Ovary (tissue), 10 donors: ENCODE data around the gene PPP1R9B. TPM values are rescaled to one million over a fixed set of nuclear protein-coding genes. Genes with fewer than 3 reads are reported as not detected.
A peak's percentile ranks its signal among the peaks of the same experiment; 100 is the strongest.

Experiments
- DNase-seq, 5 donors: peaks; one replicate each; pipeline ENCODE4 v3.0.0-alpha.2; 2019 to 2020
- H3K27ac ChIP-seq, 2 donors: fragments of 200-600 bp; one replicate each; pipeline versions ENCODE4 v1.5.1 to v1.8.0; 2019 to 2022
- H3K27me3 ChIP-seq: fragments of 200-600 bp; one replicate; pipeline ENCODE4 v1.8.0; 2022
- H3K36me3 ChIP-seq: fragments of 200-600 bp; sonication (generic); one replicate; pipeline ENCODE4 v1.5.1; 2019
- H3K4me1 ChIP-seq: one replicate; pipeline ENCODE4 v1.8.1; 2013; ENCODE audit warnings: mild to moderate bottlenecking, moderate library complexity; ENCODE audit not compliant: insufficient read depth
- H3K4me3 ChIP-seq: fragments of 200-600 bp; sonication (generic); one replicate; pipeline ENCODE4 v1.5.1; 2017
- H3K9me3 ChIP-seq, 2 donors: fragments of 200-600 bp in 1 of 2; sonication (generic) in 1 of 2; one replicate each; pipeline versions ENCODE4 v1.5.1 to v1.8.1; 2013 to 2019; ENCODE audit warnings: mild to moderate bottlenecking in 1 of 2, moderate library complexity in 1 of 2
- EP300 ChIP-seq: sonication (generic); formaldehyde crosslinking; IDR thresholded peaks from one replicate; pipeline ENCODE4 v1.6.1; 2017; ENCODE audit warnings: antibody characterized with exemption
- POLR2A ChIP-seq: fragments of 450-650 bp; IDR thresholded peaks from one replicate; pipeline ENCODE4 v1.6.1; 2017; ENCODE audit warnings: antibody characterized with exemption, mild to moderate bottlenecking, moderate library complexity
- WGBS, 3 donors: extraction: QIAGEN DNeasy Blood & Tissue Kit in 1 of 3; methylation state at CpG; one replicate each; pipeline versions ENCODE4 v1.1.5 to v1.1.7; 2013 to 2017; 5-methylcytosine and 5-hydroxymethylcytosine counted together
- intact Hi-C, 4 donors: fragments of 100-400 bp; cut with DNase I; formaldehyde crosslinking; loops; one replicate each; pipeline versions ENCODE4 v1.11.0 to v1.15.1; 2022 to 2023
- long read RNA-seq, 3 donors: library from polyadenylated mRNA in 2 of 3; unstranded in 2 of 3; transcript quantifications; one replicate each; pipeline ENCODE4 v2.0.0 and lab custom pipeline, GENCODE V29; 2021 to 2026
- polyA plus RNA-seq, 2 donors: library from polyadenylated mRNA; stranded (reverse); fragments of 200-250 nt in 1 of 2; fragments of 350-450 nt in 1 of 2; fragmentation: Illumina TruSeq in 1 of 2; extraction: RNeasy Lipid Tissue Mini Kit (QIAGEN cat#74804) in 1 of 2; gene quantifications; one replicate each; pipeline ENCODE4 v1.2.3, GENCODE V29; 2013 to 2014
- total RNA-seq, 7 donors: library from RNA; depleted of rRNA in 2 of 7; stranded (reverse); fragments of >200 nt in 2 of 7; fragmentation: NEBNext Ultra II Directional in 3 of 7; extraction: Animal tissue kit (Norgen Biotek cat#: 25700) in 3 of 7; gene quantifications; one replicate each; pipeline versions ENCODE4 v1.1.0 to v1.2.4, GENCODE V29; 2016 to 2023
- TF ChIP-seq, protein P1 (sequence below), 3 donors: fragments of 450-650 bp in 2 of 3; fragments of 200-600 bp in 1 of 3; IDR thresholded peaks; one replicate each; pipeline versions ENCODE4 v1.5.1 to v1.8.0; 2016 to 2022; ENCODE audit warnings: antibody characterized with exemption in 3 of 3, mild to moderate bottlenecking in 1 of 3
- donor health status: DM: no; HTN: no; CAD: no; lungs with moderate emphysema.
- donor health status: DM: no; HTN: no; CAD: no.
- donor health status: Bipolar disorder and iron deficiency.
- donor health status: DM: yes; HTN: yes; CAD: no.
- donor health status: DM: no; HTN: no; CAD: no.
- donor health status: DM: yes; HTN: yes; CAD: no.

PPP1R9B gene, protein sequence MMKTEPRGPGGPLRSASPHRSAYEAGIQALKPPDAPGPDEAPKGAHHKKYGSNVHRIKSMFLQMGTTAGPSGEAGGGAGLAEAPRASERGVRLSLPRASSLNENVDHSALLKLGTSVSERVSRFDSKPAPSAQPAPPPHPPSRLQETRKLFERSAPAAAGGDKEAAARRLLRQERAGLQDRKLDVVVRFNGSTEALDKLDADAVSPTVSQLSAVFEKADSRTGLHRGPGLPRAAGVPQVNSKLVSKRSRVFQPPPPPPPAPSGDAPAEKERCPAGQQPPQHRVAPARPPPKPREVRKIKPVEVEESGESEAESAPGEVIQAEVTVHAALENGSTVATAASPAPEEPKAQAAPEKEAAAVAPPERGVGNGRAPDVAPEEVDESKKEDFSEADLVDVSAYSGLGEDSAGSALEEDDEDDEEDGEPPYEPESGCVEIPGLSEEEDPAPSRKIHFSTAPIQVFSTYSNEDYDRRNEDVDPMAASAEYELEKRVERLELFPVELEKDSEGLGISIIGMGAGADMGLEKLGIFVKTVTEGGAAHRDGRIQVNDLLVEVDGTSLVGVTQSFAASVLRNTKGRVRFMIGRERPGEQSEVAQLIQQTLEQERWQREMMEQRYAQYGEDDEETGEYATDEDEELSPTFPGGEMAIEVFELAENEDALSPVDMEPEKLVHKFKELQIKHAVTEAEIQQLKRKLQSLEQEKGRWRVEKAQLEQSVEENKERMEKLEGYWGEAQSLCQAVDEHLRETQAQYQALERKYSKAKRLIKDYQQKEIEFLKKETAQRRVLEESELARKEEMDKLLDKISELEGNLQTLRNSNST
- total RNA-seq (100 to 1,000 TPM in 1 of 7 donors, 10 to 100 TPM in 6; 14.8 to 109 (median 75.4) TPM), polyA plus RNA-seq (10 to 100 TPM; 17.8 to 33.0 TPM)
- long read RNA-seq, donor 1, partial matches to known transcripts = 0 of 3 reads
- long read RNA-seq, donor 1, other reads (novel, unspliced or antisense) = 3 of 3 reads
- long read RNA-seq, donor 2, full-length matches to known transcripts = 3 of 8 reads
- long read RNA-seq, donor 2, partial matches to known transcripts = 5 of 8 reads
- long read RNA-seq, donor 2, other reads (novel, unspliced or antisense) = 0 of 8 reads
- long read RNA-seq, donor 3, full-length matches to known transcripts = 27 of 39 reads
- long read RNA-seq, donor 3, partial matches to known transcripts = 2 of 39 reads
- long read RNA-seq, donor 3, other reads (novel, unspliced or antisense) = 10 of 39 reads

GRCh38 chr17:50150354-50151040 is at the start of gene PPP1R9B:
Gene PPP1R9B, minus strand, starts transcription at chr17:50150677. Its CDS starts 164 bp downstream, at chr17:50150513.
- DNase-seq = peak in 2 of 5 donors; percentile 51 to 64
- TF ChIP-seq, protein P1, sequence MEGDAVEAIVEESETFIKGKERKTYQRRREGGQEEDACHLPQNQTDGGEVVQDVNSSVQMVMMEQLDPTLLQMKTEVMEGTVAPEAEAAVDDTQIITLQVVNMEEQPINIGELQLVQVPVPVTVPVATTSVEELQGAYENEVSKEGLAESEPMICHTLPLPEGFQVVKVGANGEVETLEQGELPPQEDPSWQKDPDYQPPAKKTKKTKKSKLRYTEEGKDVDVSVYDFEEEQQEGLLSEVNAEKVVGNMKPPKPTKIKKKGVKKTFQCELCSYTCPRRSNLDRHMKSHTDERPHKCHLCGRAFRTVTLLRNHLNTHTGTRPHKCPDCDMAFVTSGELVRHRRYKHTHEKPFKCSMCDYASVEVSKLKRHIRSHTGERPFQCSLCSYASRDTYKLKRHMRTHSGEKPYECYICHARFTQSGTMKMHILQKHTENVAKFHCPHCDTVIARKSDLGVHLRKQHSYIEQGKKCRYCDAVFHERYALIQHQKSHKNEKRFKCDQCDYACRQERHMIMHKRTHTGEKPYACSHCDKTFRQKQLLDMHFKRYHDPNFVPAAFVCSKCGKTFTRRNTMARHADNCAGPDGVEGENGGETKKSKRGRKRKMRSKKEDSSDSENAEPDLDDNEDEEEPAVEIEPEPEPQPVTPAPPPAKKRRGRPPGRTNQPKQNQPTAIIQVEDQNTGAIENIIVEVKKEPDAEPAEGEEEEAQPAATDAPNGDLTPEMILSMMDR (IDR thresholded peaks at IDR 0.05) = no peak
- TF ChIP-seq POLR2A = peak; percentile 39
- intact Hi-C loops = loop anchor here in 1 of 4 donors (5.0 kb wide), 1 partner anchor 1603 kb away; the partner anchor contains the start of gene HOXB2
- H3K27me3 ChIP-seq = no peaks in the 10 kb centered on the region
- no peaks in the 10 kb centered on the region for H3K9me3 ChIP-seq
- H3K4me1 ChIP-seq = peaks cover 35% of the 10 kb centered on the region
- 0 to 1% (median 0%) methylated on average over 36 to 68 of the region's 69 CpGs for WGBS, 3 donors
- peak within 1 kb of the TSS; percentile 77 to 81 for H3K27ac ChIP-seq
- H3K4me3 ChIP-seq = peak within 1 kb of the TSS; percentile 82
- H3K36me3 ChIP-seq = no peaks in the 10 kb centered on the region

- Histone ChIP-seq H3K4me3 (peak overlapping the region; percentile 70), H3K9me3 (no peaks in the 10 kb centered on the region), H3K4me1 (peaks cover 15% of the 10 kb centered on the region), H3K36me3 (no peaks in the 10 kb centered on the region), H3K27ac (peak overlapping the region; percentile 82 to 95), H3K27me3 (no peaks in the 10 kb centered on the region)
- WGBS, 3 donors = 0 to 2% (median 1%) methylated on average over 29 to 36 of the region's 36 CpGs
- intact Hi-C loops = loop anchor here (1.0 to 2.0 kb wide), 4 partner anchors 15 to 73 kb away; no protein-coding TSS in a partner anchor
- TF ChIP-seq POLR2A (no peak), EP300 (peak; percentile 8)
- TF ChIP-seq, protein P1 (IDR thresholded peaks at IDR 0.05) = no peak
- DNase-seq = peak; percentile 97 to 98 (median 98)
Measured at GRCh38 chr17:50199803-50200456, 49.5 kb upstream of the PPP1R9B start.

DNA sequence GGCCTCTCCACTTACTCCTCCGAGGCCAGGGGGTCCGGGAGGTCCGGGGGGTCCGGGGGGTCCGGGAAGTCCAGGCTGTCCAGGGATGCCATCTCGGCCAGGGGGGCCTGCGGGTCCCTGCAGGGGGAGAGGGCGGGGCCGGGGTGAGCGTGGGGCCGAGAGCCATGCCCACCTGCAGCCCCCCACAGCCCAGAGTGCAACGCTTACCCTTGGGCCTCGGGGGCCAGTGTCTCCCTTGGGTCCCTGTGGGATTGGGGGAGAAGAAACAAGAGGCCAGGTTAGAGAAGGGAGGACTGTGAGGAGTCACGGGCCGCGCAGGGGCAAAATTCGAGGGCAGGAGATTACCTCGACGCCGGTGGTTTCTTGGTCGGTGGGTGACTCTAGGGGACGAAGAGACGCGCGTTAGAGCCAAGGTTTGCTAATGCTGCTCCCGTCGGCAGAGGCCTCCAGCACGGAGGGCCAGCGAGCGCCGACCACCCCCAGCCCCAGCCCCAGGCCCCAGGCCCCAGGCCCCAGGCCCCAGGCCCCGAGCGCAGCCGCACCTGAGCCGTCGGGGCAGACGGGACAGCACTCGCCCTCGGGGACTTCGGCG is 48.8 kb upstream of the PPP1R9B start:
- H3K4me3 ChIP-seq = peak overlapping the region; percentile 70
- H3K27ac ChIP-seq = peak overlapping the region; percentile 64 to 69
- no peak for TF ChIP-seq EP300
- TF ChIP-seq POLR2A = no peak
- TF ChIP-seq, protein P1 (IDR thresholded peaks at IDR 0.05) = no peak
- intact Hi-C loops = loop anchor here in 1 of 4 donors (2.0 kb wide), 1 partner anchor 15 kb away; no protein-coding TSS in a partner anchor
- no peaks in the 10 kb centered on the region for H3K27me3 ChIP-seq
- 5 to 16% (median 6%) methylated on average over 26 to 41 of the region's 41 CpGs for WGBS, 3 donors
- H3K4me1 ChIP-seq = peaks cover 13% of the 10 kb centered on the region
- H3K9me3 ChIP-seq = no peaks in the 10 kb centered on the region
- peak in 2 of 5 donors; percentile 65 to 68 for DNase-seq
- H3K36me3 ChIP-seq = no peaks in the 10 kb centered on the region
